Coronary artery (tissue), 2 donors: Measurements from ENCODE around the gene RING1.

Experiments used
- DNase-seq: peaks from one replicate; pipeline ENCODE4 v3.0.0-alpha.2; 2017; ENCODE audit warnings: low spot score
- H3K27ac ChIP-seq, 2 donors: fragments of 200-600 bp; sonication (generic); one replicate each; pipeline ENCODE4 v1.5.1; 2016 to 2019
- H3K4me3 ChIP-seq: fragments of 200-600 bp; sonication (generic); 2 replicates; pipeline ENCODE4 v1.5.1; 2016; ENCODE audit warnings: mild to moderate bottlenecking, moderate library complexity
- CTCF ChIP-seq: fragments of 200-600 bp; sonication (generic); IDR thresholded peaks from one replicate; pipeline ENCODE4 v1.5.1; 2019; ENCODE audit warnings: antibody characterized with exemption

RING1 gene

GRCh38 chr6:33172688-33173534 is 35.4 kb upstream of the RING1 start:
- TF ChIP-seq CTCF = no peak
- no peak overlapping the region for H3K27ac ChIP-seq
- H3K4me3 ChIP-seq = no peak overlapping the region
- no peak for DNase-seq

GRCh38 chr6:33173535-33174180 is 34.6 kb upstream of the RING1 start:
- Histone ChIP-seq H3K4me3 (no peak overlapping the region), H3K27ac (no peak overlapping the region)
- no peak for DNase-seq
- TF ChIP-seq CTCF = no peak

- Histone ChIP-seq H3K4me3 (no peak overlapping the region), H3K27ac (no peak overlapping the region)
- DNase-seq = no peak
- TF ChIP-seq CTCF = no peak
Observed at GRCh38 chr6:33174784-33175183, 33.5 kb upstream of the RING1 start.

GRCh38 chr6:33175436-33176069 is 32.7 kb upstream of the RING1 start:
- TF ChIP-seq CTCF = no peak
- Histone ChIP-seq H3K27ac (no peak overlapping the region), H3K4me3 (no peak overlapping the region)
- no peak for DNase-seq

- no peak for TF ChIP-seq CTCF
- no peak for DNase-seq
Observed at GRCh38 chr6:33176906-33177305, 31.4 kb upstream of the RING1 start.

GRCh38 chr6:33177552-33178446 is 30.5 kb upstream of the RING1 start:
- no peak overlapping the region for H3K4me3 ChIP-seq
- DNase-seq = no peak
- TF ChIP-seq CTCF = no peak
- H3K27ac ChIP-seq = no peak overlapping the region

More at GRCh38 chr6:33176906-33177305, 31.4 kb upstream of the RING1 start:
- Histone ChIP-seq H3K27ac (no peak overlapping the region), H3K4me3 (no peak overlapping the region)
